SH-SY5Y (cell line): ENCODE results near the gene SEL1L2.

ENCODE experiments used
- GATA2 ChIP-seq: IDR thresholded peaks from 2 replicates; pipeline ENCODE4 v1.6.1; 2011; ENCODE audit warnings: mild to moderate bottlenecking, low read depth, low read length
- GATA3 ChIP-seq: IDR thresholded peaks from 2 replicates; pipeline ENCODE4 v1.6.1; 2011; ENCODE audit warnings: low read depth, mild to moderate bottlenecking, low read length, moderate library complexity

GRCh38 chr20:13877793-13878192 is 112.6 kb downstream of the SEL1L2 start:
- TF ChIP-seq GATA2 (no peak), GATA3 (no peak)
